RPMI8226 (cell line): ENCODE results near the gene CUL9.

Experiments
- DNase-seq: peaks from one replicate; pipeline ENCODE4 v3.0.0-alpha.2; 2015

CUL9 gene

GRCh38 chr6:43202451-43202850 is 20.5 kb downstream of the CUL9 start:
- DNase-seq: no peak

DNA sequence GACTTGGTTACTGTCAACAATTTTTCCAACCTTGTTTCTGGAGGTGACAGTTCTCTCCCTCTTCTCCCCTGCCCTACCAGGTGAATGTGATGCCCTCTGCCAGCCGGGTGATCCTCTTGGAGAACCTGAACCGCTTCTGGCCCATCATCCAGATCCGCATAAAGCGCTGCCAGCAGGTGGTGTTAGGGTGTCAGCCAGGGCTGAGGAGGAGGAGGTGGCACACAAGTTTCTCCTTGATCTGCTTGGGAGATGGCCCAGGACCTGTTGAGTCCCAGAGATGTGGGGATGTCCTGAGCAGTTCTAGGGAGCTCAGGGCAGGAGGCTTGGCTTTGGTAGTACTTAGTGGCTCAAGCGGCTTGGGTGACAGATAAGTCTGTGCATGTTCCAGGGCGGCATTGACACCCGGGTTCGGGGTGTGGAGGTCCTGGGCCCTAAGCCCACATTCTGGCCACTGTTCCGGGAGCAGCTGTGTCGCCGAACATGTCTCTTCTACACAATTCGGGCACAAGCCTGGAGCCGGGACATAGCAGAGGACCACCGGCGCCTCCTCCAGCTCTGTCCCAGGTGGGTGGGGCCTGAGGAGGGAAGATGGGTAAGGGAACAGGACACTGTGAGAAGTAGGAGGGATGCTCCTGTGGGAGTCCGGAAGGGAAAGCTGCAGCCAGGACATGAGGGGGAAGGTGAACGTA is 21.2 kb downstream of the CUL9 start:
- no peak for DNase-seq

GRCh38 chr6:43203718-43204095 is 21.7 kb downstream of the CUL9 start:
- no peak for DNase-seq

DNA sequence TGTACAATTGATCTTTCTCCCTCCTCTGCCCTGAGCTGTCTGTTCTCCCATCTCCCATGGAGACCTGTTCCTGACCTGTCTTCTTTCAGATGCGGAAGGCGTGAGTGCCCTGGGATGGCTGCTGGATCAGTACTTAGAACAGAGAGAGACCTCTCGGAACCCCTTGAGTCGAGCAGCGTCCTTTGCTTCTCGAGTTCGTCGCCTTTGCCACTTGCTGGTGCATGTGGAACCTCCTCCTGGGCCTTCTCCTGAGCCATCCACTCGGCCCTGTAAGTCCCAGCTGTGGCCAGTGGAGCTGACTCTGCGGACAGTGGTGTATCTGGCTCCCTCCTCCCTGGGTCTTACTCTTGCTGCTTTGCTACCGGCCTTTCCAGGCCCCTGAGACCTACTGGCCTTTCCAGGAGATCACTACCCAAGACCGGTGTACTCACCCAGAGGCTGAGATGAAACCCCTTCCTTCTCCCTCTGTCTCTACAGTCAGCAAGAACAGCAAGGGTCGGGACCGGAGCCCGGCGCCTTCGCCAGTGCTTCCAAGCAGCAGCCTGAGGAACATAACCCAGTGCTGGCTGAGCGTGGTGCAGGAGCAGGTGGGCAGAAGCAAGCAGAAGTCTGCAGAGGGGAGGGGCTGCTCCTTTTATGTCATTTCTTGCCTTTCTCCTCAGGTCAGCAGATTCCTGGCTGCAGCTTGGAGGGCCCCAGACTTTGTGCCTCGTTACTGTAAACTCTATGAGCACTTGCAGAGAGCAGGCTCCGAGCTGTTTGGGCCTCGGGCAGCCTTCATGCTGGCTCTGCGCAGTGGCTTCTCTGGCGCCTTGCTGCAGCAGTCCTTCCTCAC is 22.5 kb downstream of the CUL9 start:
- DNase-seq: no peak

- no peak for DNase-seq
Observed at GRCh38 chr6:43205849-43206248, 23.9 kb downstream of the CUL9 start.

DNA sequence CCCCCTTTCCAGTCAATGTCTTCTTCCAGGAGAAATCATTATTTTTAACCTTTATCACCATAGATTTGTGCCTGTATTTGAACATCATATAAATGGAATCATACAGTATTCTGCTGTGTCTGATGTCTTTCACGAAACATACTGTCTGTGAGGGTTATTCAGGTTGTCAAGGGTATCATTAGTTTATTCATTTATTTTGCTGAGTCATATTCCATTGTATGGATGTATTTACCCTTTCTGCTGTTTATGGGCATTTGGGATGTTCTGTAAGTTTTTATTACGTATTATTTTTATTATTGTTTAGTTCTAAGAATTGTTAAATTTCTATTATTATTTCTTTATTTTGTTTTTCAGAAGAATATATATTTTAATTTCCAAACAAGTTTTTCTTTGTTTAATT is 25.3 kb downstream of the CUL9 start:
- DNase-seq: no peak

DNA sequence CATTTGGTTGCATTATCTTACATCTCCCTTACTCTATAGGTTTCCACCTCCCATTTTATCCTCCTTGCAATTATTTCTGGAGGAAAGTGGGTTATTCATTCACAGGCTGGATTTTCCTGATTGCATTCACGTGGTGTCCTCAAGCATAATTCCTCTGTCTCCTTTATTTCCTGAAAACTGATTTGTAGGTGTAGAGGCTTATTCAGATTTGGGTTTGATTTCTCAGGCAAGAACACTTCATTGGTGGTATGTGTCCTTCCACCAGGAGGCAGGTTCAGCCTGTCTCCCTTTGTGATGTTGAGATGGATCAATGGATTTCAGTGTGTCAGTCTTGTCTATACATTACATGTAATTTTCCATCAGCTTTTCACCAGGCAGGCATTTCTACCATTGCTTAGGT is 30.0 kb downstream of the CUL9 start:
- no peak for DNase-seq

GRCh38 chr6:43213431-43213830 is 31.4 kb downstream of the CUL9 start:
- no peak for DNase-seq

DNA sequence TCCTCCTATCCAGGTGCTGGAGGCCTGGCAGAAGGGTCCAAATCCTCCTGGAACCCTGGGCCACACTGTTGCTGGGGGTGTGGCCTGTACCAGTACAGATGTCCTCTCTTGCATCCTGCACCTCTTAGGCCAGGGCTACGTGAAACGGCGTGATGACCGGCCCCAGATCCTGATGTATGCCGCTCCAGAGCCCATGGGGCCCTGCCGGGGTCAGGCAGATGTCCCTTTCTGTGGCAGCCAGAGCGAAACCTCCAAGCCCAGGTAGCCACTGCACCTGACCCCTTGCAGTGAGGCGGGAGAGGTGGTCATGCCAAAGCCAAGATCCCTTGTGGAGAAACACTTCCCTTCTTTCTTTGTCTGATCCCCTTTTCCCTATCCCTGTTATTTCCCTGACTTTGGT is 33.1 kb downstream of the CUL9 start:
- no peak for DNase-seq

GRCh38 chr6:43216200-43216599 is 34.2 kb downstream of the CUL9 start:
- no peak for DNase-seq

- DNase-seq: no peak
Observed at GRCh38 chr6:43217351-43217750, 35.4 kb downstream of the CUL9 start.

DNA sequence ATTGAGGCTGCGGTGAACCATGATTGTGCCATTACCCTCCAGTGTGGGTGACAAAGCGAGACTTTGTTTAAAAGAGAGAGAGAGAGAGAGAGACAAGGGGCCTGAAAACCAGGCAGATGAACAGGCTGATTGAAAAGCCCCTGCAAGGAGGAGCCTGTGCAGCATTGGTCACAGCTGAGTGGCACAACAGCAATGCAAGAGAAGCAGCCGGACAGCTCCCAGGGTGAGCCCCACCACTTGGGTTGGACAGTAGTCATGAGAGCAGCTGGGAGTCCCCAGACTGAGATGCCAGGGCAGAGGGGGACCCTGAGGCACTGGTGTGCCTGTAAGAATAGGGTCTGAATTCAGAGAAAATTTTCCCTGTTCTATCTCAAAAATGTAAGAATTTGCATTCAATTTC is 37.1 kb downstream of the CUL9 start:
- no peak for DNase-seq

- DNase-seq: no peak
Observed at GRCh38 chr6:43219814-43220213, 37.8 kb downstream of the CUL9 start.

DNA sequence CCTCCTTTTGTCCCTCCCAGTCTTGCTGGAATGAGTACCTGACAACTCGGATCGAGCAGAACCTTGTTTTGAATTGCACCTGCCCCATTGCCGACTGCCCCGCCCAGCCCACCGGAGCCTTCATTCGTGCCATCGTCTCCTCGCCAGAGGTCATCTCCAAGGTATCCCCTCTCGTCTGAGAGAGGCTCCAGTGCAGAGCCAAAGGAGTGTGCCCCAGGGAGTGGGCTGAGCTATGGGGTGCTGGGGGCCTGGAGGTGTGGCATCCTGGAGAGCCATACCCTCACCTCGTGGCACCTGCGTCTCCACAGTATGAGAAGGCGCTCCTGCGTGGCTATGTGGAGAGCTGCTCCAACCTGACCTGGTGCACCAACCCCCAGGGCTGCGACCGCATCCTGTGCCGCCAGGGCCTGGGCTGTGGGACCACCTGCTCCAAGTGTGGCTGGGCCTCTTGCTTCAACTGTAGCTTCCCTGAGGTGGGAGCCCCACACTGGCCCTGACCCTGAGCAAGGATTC is 38.5 kb downstream of the CUL9 start:
- no peak for DNase-seq

- DNase-seq: no peak
Observed at GRCh38 chr6:43221046-43221972, 39.3 kb downstream of the CUL9 start.

GRCh38 chr6:43222418-43223059 is 40.5 kb downstream of the CUL9 start:
- no peak for DNase-seq

- no peak for DNase-seq
Observed at GRCh38 chr6:43223175-43223574, 41.2 kb downstream of the CUL9 start.

- DNase-seq: no peak
Observed at GRCh38 chr6:43226192-43226851, 44.3 kb downstream of the CUL9 start.

- DNase-seq: peak; percentile 84
Observed at GRCh38 chr6:43228951-43229802, 47.2 kb downstream of the CUL9 start, which contains the start of gene DNPH1. Gene DNPH1 (minus strand): TSS chr6:43229481. CDS start chr6:43229456, 25 bp downstream.

DNA sequence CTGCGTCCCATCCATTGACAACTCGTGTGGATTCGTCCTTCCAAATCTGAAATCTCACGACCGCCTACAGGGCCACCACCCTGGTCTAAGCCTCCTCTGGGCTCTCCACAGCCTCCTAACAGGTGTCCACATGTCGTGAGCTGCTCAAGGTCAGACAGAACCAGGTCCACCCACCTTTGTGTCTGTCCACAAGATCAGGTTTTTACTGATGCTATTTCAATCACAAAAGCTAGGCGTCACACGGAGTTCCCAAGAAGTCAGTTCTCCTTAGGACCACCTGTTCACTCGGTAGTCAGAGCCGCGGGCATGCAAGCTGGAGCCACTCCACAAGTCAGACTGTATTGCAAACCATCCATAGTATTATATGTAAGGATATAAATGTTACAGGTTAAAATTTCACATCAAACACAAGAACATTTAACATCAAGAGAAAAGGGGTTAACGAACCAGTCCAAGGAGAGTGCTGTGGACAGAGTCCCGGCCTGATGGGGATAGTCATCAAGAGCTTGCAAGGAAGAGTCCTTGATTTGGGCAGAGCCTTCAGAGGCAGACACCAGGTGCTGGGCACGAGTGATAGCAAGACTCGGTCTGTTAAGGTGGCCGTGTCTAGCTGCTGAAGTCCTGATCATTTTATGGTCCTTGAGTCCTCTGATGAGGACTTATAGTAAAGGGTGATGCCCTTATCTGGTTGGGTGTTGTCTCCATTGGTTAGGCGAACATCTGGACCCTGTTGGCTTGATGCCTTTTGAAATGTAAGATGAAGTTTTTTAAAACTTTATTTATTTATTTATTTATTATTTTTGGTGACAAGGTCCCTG is 48.0 kb downstream of the CUL9 start:
- DNase-seq: no peak
